Forelimb muscle (tissue), 1 donor: Measurements from ENCODE around the gene ATP6V1G2. TPM values are rescaled to one million over a fixed set of nuclear protein-coding genes. Genes with fewer than 3 reads are reported as not detected.

ENCODE experiments used
- DNase-seq: peaks from one replicate; pipeline ENCODE4 v3.0.0-alpha.2; 2013; ENCODE audit warnings: low read depth
- polyA plus RNA-seq: library from polyadenylated mRNA; unstranded; fragments of 120-200 nt; gene quantifications from one replicate; pipeline ENCODE4 v1.2.1, GENCODE V29; 2013; ENCODE audit not compliant: insufficient read length

Gene ATP6V1G2
- polyA plus RNA-seq, 1 donor: 3.0 TPM

- DNase-seq: no peak
Observed at GRCh38 chr6:31548544-31548873, 2.1 kb upstream of the ATP6V1G2 start.

DNA sequence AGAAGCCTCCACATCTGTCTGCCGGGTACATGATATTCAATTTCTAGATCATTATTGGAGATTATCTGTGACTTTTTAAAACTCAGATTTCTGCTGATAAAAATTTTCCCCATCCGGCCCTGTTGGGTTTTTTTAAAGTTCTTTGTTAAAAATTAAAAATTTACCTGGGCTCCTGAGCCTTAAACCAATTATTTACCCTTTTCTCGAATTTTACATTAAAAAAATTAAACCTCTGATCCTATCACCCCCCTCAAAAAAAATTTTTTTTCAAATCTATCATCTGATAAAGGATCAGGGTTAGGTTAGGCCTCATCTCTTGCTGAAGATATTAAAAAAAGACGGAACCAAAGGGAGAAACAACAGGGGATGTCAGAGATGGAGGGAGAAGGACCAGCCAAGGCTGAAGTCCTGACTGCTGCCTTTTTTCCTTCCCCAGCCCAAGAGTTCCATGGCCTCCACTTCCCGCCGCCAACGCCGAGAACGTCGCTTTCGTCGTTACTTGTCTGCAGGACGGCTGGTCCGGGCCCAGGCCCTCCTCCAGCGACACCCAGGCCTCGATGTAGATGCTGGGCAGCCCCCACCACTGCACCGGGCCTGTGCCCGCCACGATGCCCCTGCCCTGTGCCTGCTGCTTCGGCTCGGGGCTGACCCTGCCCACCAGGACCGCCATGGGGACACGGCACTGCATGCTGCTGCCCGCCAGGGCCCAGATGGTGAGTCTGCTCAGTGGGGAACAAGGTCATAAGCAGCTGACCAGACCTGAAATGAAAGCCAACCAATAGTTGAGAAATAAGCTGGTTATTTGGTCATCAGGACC is 1.5 kb upstream of the ATP6V1G2 start:
- no peak for DNase-seq

- peak; percentile 98 for DNase-seq
Observed at GRCh38 chr6:31546958-31547726, 734 bp upstream of the ATP6V1G2 start, which contains the start of gene NFKBIL1. Gene NFKBIL1, plus strand, starts transcription at chr6:31547608. Its CDS starts 87 bp downstream, at chr6:31547695.

DNA sequence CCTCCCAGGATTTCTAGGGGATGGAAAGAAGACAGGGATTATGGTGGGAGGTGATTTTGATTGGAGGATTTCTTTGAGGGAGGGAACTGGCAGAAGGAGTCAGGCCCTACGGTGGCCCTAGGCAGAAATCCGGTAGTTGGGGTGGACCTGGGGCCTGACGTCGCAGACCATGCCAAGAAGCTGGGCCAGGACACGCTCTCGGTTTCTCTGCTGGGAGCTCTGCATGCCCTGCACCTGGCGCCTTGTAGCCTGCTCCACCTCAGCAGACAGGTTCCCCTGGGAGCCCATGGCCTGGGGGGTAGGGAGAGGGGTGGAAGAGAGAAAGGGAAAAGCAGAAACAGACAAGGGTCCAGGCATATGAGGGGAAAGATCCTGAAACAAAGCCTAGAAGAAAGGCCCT is 1.1 kb downstream of the ATP6V1G2 start:
- DNase-seq: no peak

GRCh38 chr6:31544676-31545075 is 1.7 kb downstream of the ATP6V1G2 start:
- no peak for DNase-seq

DNA sequence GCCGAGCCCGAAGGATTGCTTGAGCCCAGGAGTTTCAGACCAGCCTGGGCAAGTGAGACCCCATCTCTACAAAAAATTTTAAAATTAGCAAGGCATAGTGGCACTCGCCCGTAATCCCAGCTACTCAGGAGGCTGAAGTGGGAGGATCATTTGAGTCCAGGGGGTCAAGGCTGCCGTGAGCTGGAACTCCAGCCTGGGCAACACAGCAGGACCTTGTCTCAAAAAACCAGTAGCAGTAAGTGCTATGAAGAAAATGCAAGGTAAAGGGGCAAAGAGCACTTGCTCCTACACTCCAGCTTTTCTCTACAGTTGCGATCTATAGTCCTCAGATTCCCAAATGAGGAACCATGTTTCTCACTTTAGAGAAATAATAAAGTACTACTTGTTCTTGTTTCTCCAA is 2.8 kb downstream of the ATP6V1G2 start:
- DNase-seq: no peak

- DNase-seq: peak; percentile 96
Observed at GRCh38 chr6:31541658-31542521, 4.5 kb downstream of the ATP6V1G2 start, which contains the start of gene DDX39B. Gene DDX39B, minus strand, starts transcription at chr6:31542003. Its CDS starts 1,471 bp downstream, at chr6:31540532.

DNA sequence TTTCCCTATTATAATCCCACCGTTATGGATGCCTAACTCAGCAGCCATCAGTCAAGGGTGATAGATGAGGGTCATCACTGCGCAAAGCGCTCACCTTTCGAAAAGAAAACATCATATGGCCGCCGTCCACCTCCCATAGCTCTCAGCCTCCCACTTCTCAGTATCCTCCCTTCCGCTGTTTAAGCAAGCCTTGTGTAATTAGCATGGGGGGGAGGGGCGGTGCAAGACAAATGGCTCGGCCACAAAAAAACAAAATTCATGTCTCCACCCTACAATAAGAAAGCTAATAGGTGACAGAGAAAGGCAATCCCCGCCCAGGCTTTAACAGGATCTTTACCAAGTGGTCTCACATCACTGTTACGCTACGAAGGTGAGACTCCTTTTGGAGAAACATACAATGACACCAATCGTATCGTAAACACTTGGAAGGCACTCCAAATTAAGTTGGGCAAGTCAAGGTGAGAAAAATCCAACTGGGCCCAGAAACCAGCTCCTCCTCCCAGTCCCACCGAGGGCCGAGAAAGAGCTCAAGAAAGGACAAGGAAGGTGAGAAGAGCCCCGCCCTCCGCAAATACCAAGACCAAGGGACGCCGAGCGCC is 5.2 kb downstream of the ATP6V1G2 start:
- no peak for DNase-seq

GRCh38 chr6:31540640-31541039 is 5.8 kb downstream of the ATP6V1G2 start:
- DNase-seq: no peak

DNA sequence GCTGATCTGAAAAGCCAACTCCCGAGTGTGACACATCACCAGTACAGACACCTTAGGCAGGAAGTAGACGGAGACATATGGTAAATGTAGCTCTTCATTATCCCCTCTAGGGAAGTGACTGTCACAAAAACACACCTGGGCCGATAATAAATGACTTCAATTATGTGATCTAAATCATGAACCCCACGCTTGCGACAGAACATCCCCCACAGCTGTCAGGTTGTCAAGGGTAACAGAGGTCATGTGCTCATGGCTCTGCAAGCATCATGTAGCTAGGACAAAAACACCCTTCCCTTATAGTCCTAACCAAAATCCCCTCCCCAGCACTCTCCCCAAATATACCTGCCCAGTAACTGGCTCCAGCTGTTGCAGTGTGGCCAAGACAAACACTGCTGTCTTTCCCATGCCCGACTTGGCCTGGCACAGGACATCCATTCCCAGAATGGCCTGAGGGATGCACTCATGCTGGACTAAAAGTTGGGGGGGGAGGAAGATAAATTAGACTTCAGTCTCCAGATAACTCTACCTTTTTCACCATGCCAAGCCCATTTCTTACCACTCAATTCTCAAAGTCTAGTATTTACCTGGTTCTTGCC is 7.5 kb downstream of the ATP6V1G2 start:
- DNase-seq: no peak

GRCh38 chr6:31535538-31536324 is 10.7 kb downstream of the ATP6V1G2 start:
- DNase-seq: no peak

DNA sequence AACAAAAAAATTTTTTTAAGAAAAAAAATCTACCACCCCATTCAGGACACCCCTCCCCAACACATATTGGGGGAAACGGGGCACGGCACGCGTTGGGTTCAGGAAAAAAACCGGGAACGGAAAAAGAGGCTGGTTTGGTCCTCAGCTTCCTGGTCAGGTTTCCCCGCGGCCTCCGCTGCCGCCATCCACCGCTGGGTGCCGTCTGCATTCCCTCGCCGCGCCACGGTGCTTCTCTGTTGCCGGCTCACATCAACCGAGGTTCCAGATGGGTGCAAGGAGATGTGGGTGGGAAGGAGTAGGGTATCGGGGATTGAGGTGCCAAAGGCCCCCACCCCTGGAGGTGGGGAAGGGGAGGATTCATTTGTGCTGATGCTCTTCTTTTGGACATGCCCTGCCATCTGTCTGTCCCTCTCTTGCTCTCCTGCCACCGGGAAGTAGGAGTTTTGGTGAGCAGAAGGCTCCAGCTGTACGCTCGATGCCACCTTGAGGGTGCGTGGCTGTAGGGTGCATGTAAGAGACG is 11.8 kb downstream of the ATP6V1G2 start:
- no peak for DNase-seq

- no peak for DNase-seq
Observed at GRCh38 chr6:31534011-31534410, 12.4 kb downstream of the ATP6V1G2 start.

- DNase-seq: no peak
Observed at GRCh38 chr6:31533455-31533841, 13.0 kb downstream of the ATP6V1G2 start.

GRCh38 chr6:31532644-31533454 is 13.6 kb downstream of the ATP6V1G2 start:
- DNase-seq: no peak

DNA sequence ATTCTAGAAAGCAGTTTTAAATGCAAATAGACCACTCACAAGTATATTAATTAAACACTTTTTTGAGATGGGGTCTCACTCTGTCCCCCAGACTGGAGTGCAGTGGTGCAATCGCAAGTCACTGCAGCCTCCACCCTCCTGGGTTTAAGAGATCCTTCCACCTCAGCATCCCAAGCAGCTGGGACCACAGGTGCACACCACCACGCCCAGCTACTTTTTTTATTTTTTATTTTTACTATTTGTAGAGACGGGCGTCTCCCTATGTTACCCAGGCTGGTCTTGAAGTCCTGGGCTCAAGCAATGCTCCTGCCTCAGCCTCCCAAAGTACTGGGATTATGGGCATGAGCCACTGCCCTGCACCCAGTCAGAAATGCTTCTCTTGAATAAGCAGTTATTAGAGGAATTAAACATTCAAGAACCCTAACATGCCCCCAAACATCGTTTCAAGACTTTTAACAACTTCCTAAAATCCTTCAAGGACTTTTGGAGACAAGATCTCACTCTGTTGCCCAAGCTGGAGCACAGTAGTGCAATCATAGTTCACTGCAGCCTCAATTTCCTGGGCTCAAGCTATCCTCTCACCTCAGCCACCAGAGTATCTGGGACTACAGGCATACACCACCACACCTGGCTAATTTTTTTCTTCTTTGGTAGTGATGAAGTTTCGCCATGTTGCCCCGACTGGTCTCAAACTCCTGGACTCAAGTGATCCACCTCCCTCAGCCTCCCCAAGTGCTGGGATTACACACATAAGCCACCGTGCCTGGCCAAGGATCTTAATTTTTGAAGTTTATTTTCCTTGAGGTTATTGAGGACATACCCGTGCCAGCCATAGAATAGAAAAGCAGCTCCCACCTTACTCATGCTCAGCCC is 14.4 kb downstream of the ATP6V1G2 start:
- no peak for DNase-seq

- no peak for DNase-seq
Observed at GRCh38 chr6:31531162-31531561, 15.2 kb downstream of the ATP6V1G2 start.

DNA sequence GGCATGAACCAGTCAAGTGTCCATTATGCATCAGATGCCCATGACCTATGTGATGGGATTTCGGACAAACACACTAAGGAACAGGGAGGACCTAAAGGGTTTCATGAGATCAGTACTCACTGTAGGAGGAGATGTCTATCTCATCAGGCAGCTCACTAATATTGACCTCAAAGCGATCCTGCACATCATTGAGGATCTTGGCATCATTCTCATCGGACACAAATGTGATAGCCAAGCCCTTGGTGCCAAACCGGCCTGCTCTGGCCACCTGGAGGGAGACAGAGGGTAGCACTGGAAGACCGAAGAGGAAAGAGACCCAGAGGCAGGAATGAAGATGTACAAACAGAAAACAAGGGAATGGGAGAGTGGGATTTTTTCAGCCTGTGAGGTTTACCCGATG is 15.7 kb downstream of the ATP6V1G2 start:
- no peak for DNase-seq
